ENCODE measurements around the gene TMEM128.
"Not testable (repeated sequence)": the region's sequence is repeated elsewhere in the genome, so short reads cannot be mapped to it uniquely, and the experiment has no call there.

Gene TMEM128

GRCh38 chr4:4206204-4206603, 41.8 kb downstream of the TMEM128 start:
- in situ Hi-C loops (cut with HindIII; ENCODE audit: low pct_ligation_motif_present, low pct_unique_long_range_greater_than_20kb, low sequenced_read_pairs), result no loop called here

GRCh38 chr4:4204401-4204745, 43.6 kb downstream of the TMEM128 start:
- in situ Hi-C loops (cut with HindIII; ENCODE audit: low pct_ligation_motif_present, low pct_unique_long_range_greater_than_20kb, low sequenced_read_pairs), result no loop called here
- DNase-seq, result no peak

More at GRCh38 chr4:4206204-4206603, 41.8 kb downstream of the TMEM128 start:
- DNase-seq, result no peak

- in situ Hi-C loops (cut with HindIII; ENCODE audit: low pct_ligation_motif_present, low pct_unique_long_range_greater_than_20kb, low sequenced_read_pairs), result no loop called here
Measured at GRCh38 chr4:4203688-4204400, 44.2 kb downstream of the TMEM128 start.

GRCh38 chr4:4202510-4202909, 45.5 kb downstream of the TMEM128 start:
- in situ Hi-C loops (cut with HindIII; ENCODE audit: low pct_ligation_motif_present, low pct_unique_long_range_greater_than_20kb, low sequenced_read_pairs), result no loop called here

More at GRCh38 chr4:4203688-4204400, 44.2 kb downstream of the TMEM128 start:
- no peak for DNase-seq

GRCh38 chr4:4200624-4201023, 47.4 kb downstream of the TMEM128 start:
- in situ Hi-C loops (cut with HindIII; ENCODE audit: low pct_ligation_motif_present, low pct_unique_long_range_greater_than_20kb, low sequenced_read_pairs), result no loop called here
- no peak for DNase-seq

More at GRCh38 chr4:4202510-4202909, 45.5 kb downstream of the TMEM128 start:
- no peak for DNase-seq

- in situ Hi-C loops (cut with HindIII; ENCODE audit: low pct_ligation_motif_present, low pct_unique_long_range_greater_than_20kb, low sequenced_read_pairs), result no loop called here
- no peak for DNase-seq
Measured at GRCh38 chr4:4195354-4195753, 52.7 kb downstream of the TMEM128 start.

GRCh38 chr4:4188557-4188956, 59.5 kb downstream of the TMEM128 start:
- DNase-seq; in situ Hi-C loops (cut with HindIII; ENCODE audit: low pct_ligation_motif_present, low pct_unique_long_range_greater_than_20kb, low sequenced_read_pairs): not testable (repeated sequence)
